Stimulated activated naive B cell treated with anti-CD40 and anti-IgM and Interleukin-4, amounts not matched to agents 10 μg/mL and 1 μg/mL and 100 μg/mL, for 72 hours (primary cell): ENCODE measurements around the gene HIPK1.
A peak's percentile ranks its signal among the peaks of the same experiment; 100 is the strongest.
"Not testable (repeated sequence)": the region's sequence is repeated elsewhere in the genome, so short reads cannot be mapped to it uniquely, and the experiment has no call there.

Source experiments
- ATAC-seq, 2 donors: fragments of 150-1000 bp; cut with Tn5 transposase; replicated peaks; 2 replicates each; pipeline ENCODE4 v1.10.0; 2021; ENCODE audit warnings: moderate library complexity in 1 of 2
- DNase-seq: peaks from one replicate; pipeline ENCODE4 v3.0.0; 2021
- H3K27ac Mint-ChIP-seq: one replicate; pipeline ENCODE4 v1.8.0; 2022; ENCODE audit warnings: mild to moderate bottlenecking, mixed read lengths
- H3K27me3 Mint-ChIP-seq, 2 donors: one replicate each; pipeline ENCODE4 v1.8.0; 2022; ENCODE audit warnings: mixed read lengths in 2 of 2
- H3K36me3 Mint-ChIP-seq, 2 donors: one replicate each; pipeline ENCODE4 v1.8.0; 2022; ENCODE audit warnings: mixed read lengths in 2 of 2, mild to moderate bottlenecking in 1 of 2
- H3K4me1 Mint-ChIP-seq, 2 donors: one replicate each; pipeline ENCODE4 v1.8.0; 2022; ENCODE audit warnings: mixed read lengths in 2 of 2, mild to moderate bottlenecking in 1 of 2
- H3K4me3 Mint-ChIP-seq, 2 donors: one replicate each; pipeline ENCODE4 v1.8.0; 2022; ENCODE audit warnings: mild to moderate bottlenecking in 2 of 2, mixed read lengths in 2 of 2, moderate library complexity in 1 of 2
- H3K9me3 Mint-ChIP-seq, 2 donors: one replicate each; pipeline ENCODE4 v1.8.0; 2022; ENCODE audit warnings: mixed read lengths in 2 of 2, mild to moderate bottlenecking in 1 of 2

HIPK1 gene

DNA sequence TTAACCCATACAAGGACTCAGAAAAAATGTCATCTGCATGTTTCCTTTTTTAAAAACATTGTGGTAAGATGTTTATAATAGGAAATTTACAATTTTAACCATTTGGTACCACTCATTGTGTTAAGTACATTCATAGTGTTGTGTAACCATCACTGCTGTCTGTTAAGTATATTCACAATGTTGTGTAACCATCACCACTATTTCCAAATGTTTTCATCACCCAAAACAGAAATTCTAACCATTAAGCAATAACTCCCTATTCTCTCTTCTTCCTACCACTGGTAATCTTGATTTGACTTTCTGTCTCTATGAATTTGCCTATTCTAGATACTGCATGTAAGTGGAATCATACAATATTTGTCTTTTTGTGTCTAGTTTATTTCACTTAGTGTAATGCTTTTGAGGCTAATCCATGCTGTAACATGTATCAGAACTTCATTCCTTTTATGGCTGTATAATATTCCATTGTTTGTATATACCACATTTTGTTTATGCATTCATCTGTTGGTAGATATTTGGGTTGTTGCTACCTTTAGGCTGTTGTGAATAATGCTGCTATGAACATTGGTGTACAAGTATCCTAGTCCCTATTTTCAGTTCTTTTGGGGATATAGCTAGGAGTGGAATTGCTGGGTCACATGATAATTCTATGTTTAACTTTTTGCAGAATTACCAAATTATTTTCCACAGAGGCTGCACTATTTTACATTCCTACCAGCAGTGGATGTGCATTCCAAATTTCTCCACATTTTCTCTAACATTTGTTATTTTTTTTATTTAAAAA is 14.1 kb downstream of the HIPK1 start:
- H3K27me3 Mint-ChIP-seq, result no peaks in the 10 kb centered on the region
- no peak for DNase-seq
- no peaks in the 10 kb centered on the region for H3K9me3 Mint-ChIP-seq
- peaks cover 34 to 56% of the 10 kb centered on the region in 2 donors for H3K4me1 Mint-ChIP-seq
- no peak overlapping the region for H3K27ac Mint-ChIP-seq
- no peak overlapping the region for H3K4me3 Mint-ChIP-seq
- ATAC-seq, result no peak
- peaks cover 33 to 36% of the 10 kb centered on the region in 2 donors for H3K36me3 Mint-ChIP-seq

DNA sequence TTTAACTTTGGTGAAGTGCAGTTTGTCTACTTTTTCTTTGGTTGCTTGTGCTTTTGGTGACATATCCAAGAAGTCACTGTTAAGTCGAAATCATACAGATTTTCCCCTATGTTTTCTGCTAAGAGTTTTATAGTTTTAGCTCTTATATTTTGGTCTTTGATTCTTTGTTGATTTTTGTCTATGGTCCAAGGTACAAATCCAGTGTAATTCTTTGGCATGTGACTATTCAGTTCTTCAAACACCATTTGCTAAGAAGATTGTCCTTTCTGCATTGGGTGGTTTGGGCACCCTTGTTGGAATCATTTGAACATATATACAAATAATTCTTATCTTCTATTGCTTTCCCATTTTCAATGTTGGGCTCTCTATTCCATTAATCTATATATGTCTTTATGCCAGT is 16.2 kb downstream of the HIPK1 start:
- ATAC-seq (no peak), DNase-seq (no peak)
- no peak overlapping the region for H3K27ac Mint-ChIP-seq
- H3K4me1 Mint-ChIP-seq, result peaks cover 22 to 36% of the 10 kb centered on the region in 2 donors
- H3K4me3 Mint-ChIP-seq, result no peak overlapping the region
- H3K27me3 Mint-ChIP-seq, result no peaks in the 10 kb centered on the region
- peaks cover 35 to 39% of the 10 kb centered on the region in 2 donors for H3K36me3 Mint-ChIP-seq
- H3K9me3 Mint-ChIP-seq, result no peaks in the 10 kb centered on the region

DNA sequence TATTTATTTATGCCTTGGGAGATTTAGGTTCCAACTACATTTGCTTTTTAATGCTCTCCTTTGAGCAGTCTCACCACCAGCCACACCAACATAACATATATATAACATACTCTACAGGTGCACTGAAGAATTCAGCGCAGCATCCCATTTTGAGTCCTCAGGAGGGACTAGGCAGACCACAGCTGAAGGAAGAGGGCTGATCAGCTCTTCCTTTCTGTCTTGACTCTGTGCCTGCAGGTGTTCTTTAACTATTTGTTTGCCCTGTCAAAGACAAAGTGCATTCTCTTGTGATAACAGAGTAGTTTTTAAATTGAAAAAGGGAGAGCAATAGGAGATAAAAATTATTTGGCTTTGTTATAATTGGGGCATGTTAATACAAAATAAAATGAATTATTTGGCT is 17.0 kb downstream of the HIPK1 start:
- ATAC-seq, result no peak
- no peak overlapping the region for H3K4me3 Mint-ChIP-seq
- no peaks in the 10 kb centered on the region for H3K9me3 Mint-ChIP-seq
- H3K4me1 Mint-ChIP-seq, result peaks cover 14 to 28% of the 10 kb centered on the region in 2 donors
- DNase-seq, result no peak
- peaks cover 29 to 32% of the 10 kb centered on the region in 2 donors for H3K36me3 Mint-ChIP-seq
- no peaks in the 10 kb centered on the region for H3K27me3 Mint-ChIP-seq
- no peak overlapping the region for H3K27ac Mint-ChIP-seq

DNA sequence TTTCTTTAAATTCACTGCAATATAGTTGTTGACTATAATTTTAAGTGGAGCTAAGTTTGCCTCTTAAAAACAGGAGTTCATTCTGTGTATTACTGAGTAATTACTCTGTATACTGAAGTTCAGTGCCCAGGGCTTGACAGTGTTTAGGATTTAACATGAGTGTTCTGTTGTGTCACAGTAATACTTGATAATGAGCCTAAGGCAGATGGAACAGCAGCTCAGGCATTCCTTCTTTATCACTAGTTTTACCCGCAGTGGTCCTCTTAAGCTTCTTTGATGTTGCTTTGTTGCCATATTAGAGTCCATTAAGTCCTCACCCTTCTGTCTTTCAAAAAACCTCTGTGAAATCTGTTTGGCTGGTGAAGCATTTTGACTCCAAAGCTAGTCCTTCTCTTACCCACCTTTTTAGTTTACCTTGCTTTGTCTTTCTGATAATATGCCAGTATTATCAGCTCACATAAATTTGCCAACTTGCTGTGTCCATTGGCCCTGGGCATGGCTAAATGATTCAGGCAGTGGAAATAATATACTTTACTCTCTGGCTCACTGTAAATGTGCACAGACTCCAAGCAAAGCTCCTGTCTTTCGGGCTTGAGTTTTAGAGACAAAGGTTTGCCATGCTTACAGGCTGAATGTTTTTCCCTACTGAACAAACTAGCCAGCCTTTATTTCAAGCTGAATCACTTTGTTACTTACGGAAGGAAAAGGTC is 17.7 kb downstream of the HIPK1 start:
- DNase-seq (no peak), ATAC-seq (no peak)
- Mint-ChIP-seq H3K36me3 (peaks cover 30 to 31% of the 10 kb centered on the region in 2 donors), H3K4me3 (no peak overlapping the region), H3K9me3 (no peaks in the 10 kb centered on the region), H3K4me1 (peaks cover 13 to 33% of the 10 kb centered on the region in 2 donors), H3K27me3 (no peaks in the 10 kb centered on the region), H3K27ac (peak overlapping the region; percentile 56)

DNA sequence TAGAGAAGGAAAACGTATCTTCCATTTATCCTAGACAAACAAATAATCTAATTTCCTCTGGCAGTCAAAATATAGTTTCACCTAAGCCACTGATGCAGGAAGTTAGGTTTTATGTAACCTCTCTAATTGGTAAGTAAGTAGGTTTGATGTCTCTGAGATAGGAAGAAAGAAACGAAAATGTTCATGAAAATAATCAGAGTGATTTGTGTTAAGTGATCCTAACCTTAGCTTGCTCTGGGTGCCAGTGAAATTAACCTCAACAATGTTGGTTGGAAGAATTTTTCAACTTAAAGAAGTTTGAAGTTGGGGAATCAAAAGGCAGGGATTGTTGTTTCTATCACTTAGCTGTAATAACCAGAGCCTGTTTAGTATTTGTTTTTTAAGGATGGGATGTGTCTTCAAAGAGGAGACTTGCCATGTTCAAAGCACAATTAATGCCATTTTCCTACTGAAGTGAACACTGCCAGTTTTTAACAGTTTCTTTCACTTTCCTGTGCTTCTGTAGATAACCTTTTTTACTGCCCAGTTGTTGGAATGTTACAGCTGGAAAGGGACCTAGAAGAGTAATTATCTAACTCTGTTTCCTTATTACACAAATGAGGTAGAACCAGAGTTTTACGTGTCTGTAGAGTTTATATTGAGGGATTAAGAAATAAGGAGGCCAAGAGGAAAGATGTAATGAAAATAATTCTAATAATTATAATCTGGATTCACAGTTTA is 18.4 kb downstream of the HIPK1 start:
- Mint-ChIP-seq H3K4me1 (peaks cover 13 to 29% of the 10 kb centered on the region in 2 donors), H3K36me3 (peaks cover 27 to 31% of the 10 kb centered on the region in 2 donors), H3K27me3 (no peaks in the 10 kb centered on the region), H3K9me3 (no peaks in the 10 kb centered on the region), H3K4me3 (no peak overlapping the region), H3K27ac (peak overlapping the region; percentile 56)
- no peak for DNase-seq
- ATAC-seq, result no peak

DNA sequence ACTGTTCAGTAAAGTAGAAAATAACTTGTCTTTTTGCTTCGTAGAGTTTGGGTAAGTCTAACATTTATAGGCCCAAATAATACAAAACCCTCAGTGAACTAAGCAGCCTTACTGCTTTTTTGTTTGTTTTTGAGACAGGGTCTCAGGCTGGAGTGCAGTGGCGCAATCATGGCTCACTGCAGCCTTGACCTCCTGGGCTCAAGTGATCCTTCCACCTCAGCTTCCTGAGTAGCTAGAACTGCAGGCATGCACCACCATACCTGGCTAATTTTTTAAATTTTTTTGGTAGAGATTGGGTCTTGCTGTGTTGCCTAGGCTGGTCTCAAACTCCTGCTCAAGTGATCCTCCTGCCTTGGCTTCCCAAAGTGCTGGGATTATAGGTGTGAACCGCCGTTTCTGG is 19.0 kb downstream of the HIPK1 start:
- not testable (repeated sequence) for ATAC-seq, H3K27me3 Mint-ChIP-seq, H3K27ac Mint-ChIP-seq, DNase-seq, H3K4me3 Mint-ChIP-seq, H3K9me3 Mint-ChIP-seq
- H3K4me1 Mint-ChIP-seq, result peaks cover 13 to 29% of the 10 kb centered on the region in 2 donors
- peaks cover 25 to 29% of the 10 kb centered on the region in 2 donors for H3K36me3 Mint-ChIP-seq

DNA sequence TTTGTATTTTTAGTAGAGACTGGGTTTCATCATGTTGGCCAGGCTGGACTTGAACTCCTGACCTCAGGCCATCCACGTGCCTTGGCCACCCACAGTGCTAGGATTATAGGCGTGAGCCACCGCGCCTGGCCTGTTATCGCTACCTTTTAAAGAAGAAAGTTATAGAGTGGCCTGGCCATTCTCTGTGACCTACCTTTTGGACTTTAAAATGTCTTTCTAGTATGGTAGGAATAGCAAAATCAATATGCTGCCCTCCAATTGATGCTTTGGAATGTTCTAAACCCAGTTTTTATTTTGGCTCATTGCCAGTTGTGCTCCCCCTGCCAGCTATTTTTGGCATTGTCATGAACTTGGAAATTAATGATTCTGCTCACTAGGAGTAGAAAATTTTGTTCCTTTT is 19.9 kb downstream of the HIPK1 start:
- no peak overlapping the region for H3K27ac Mint-ChIP-seq
- H3K9me3 Mint-ChIP-seq, result no peaks in the 10 kb centered on the region
- ATAC-seq (no peak), DNase-seq (no peak)
- peaks cover 11 to 29% of the 10 kb centered on the region in 2 donors for H3K4me1 Mint-ChIP-seq
- H3K36me3 Mint-ChIP-seq, result peaks cover 27 to 31% of the 10 kb centered on the region in 2 donors
- no peak overlapping the region for H3K4me3 Mint-ChIP-seq
- H3K27me3 Mint-ChIP-seq, result no peaks in the 10 kb centered on the region

DNA sequence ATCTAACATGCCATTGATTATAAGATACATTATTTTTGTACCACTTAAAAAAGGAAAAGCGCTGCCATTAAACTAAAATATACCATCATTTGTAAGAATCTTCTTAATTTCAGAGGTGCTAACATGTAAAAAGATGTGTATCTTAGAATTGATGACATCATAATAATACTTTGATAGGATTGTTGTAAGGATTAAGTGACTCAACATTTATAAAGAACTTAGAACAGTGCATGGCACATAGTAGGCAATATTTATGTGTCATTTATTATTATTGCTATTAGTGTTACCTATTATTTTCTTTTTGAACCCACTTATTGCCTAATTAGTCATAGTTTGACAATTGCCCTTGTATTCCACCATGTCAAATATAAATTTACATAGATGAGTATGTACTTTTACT is 21.8 kb downstream of the HIPK1 start:
- H3K4me3 Mint-ChIP-seq, result no peak overlapping the region
- H3K36me3 Mint-ChIP-seq, result peaks cover 25 to 28% of the 10 kb centered on the region in 2 donors
- H3K27ac Mint-ChIP-seq, result no peak overlapping the region
- ATAC-seq (no peak), DNase-seq (no peak)
- peaks cover 11 to 27% of the 10 kb centered on the region in 2 donors for H3K4me1 Mint-ChIP-seq
- H3K9me3 Mint-ChIP-seq, result no peaks in the 10 kb centered on the region
- H3K27me3 Mint-ChIP-seq, result no peaks in the 10 kb centered on the region

DNA sequence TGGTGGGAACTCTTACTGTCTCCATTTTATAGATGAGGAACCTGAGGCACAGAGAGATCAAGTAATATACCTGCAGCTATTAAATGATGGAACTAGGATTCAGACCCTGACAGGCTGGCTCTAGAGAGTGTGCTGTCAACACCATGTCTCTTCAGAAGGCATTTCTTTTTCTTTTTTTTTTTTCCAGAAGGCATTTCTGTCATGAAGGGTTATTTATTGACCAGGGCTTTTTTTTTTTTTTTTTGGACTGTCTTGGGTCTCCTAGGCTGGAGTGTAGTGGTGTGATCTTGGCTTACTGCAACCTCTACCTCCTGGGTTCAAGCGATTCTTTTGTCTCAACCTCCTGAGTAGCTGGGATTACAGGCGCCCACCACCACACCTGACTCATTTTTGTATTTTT is 22.6 kb downstream of the HIPK1 start:
- ATAC-seq (no peak), DNase-seq (no peak)
- peaks cover 25 to 29% of the 10 kb centered on the region in 2 donors for H3K36me3 Mint-ChIP-seq
- H3K27me3 Mint-ChIP-seq, result no peaks in the 10 kb centered on the region
- H3K9me3 Mint-ChIP-seq, result no peaks in the 10 kb centered on the region
- H3K27ac Mint-ChIP-seq, result no peak overlapping the region
- H3K4me1 Mint-ChIP-seq, result peaks cover 8 to 19% of the 10 kb centered on the region in 2 donors
- no peak overlapping the region for H3K4me3 Mint-ChIP-seq

DNA sequence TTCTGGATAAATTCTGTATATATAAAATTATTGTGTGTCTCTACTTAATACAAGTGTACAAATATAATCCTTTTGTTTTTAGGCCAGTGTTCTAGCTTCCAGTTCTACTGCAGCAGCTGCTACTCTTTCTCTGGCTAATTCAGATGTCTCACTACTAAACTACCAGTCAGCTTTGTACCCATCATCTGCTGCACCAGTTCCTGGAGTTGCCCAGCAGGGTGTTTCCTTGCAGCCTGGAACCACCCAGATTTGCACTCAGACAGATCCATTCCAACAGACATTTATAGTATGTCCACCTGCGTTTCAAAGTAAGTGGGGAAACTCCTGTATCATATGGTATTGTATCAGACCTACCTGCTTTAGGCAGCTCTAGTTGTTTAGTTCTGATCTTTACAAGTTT is 28.9 kb downstream of the HIPK1 start:
- Mint-ChIP-seq H3K27ac (no peak overlapping the region), H3K4me1 (no peaks in the 10 kb centered on the region), H3K27me3 (no peaks in the 10 kb centered on the region), H3K9me3 (no peaks in the 10 kb centered on the region), H3K4me3 (no peak overlapping the region), H3K36me3 (peaks cover 29 to 41% of the 10 kb centered on the region in 2 donors)
- ATAC-seq (no peak), DNase-seq (no peak)

DNA sequence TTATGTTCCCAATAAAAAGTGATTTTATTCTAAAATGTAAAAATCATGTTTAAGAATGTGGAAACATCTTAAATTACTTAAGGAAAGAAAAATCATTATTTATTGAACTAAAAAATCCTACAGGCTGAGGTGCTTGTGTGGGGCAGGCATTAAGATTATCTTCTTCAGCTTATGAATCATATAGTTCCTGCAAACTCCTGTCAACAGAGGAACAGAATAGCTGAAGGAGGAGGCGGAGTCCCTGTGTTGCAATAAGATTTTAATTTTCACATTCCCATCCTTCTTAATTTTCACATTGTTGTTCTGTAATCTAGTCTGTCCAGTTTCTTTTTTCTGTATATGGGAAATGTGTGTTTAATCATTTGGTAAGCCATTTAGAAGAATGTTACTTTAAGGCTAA is 29.6 kb downstream of the HIPK1 start:
- ATAC-seq (no peak), DNase-seq (no peak)
- H3K27ac Mint-ChIP-seq, result no peak overlapping the region
- H3K4me1 Mint-ChIP-seq, result no peaks in the 10 kb centered on the region
- peaks cover 33 to 46% of the 10 kb centered on the region in 2 donors for H3K36me3 Mint-ChIP-seq
- no peak overlapping the region for H3K4me3 Mint-ChIP-seq
- no peaks in the 10 kb centered on the region for H3K9me3 Mint-ChIP-seq
- H3K27me3 Mint-ChIP-seq, result no peaks in the 10 kb centered on the region

DNA sequence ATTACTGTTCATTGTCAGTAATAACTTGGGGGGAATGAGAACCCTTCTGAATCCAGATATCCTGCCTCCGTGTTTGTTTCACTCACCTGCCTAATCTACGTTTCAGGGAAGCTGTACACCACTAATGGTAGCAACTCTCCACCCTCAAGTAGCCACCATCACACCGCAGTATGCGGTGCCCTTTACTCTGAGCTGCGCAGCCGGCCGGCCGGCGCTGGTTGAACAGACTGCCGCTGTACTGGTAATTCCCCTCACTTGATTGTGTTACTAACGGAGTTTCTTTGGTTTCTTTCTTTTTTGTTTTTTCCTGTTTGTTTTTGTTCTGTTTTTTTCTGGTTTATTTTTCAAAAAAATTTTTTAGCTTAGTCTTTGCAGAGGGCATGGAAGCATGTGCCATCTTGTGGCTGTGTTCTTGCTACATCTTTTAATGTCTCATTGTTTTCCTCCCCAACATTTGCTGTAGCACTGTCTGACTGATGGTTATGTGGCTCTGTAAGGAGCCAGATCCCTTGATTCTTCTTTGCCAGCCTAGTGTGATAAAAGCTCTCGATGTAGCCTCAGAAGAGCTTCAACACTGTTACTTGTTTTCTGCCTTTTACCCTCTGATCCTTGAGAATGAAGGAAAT is 34.3 kb downstream of the HIPK1 start:
- H3K4me1 Mint-ChIP-seq, result no peaks in the 10 kb centered on the region
- H3K27ac Mint-ChIP-seq, result no peak overlapping the region
- no peak for DNase-seq
- no peaks in the 10 kb centered on the region for H3K27me3 Mint-ChIP-seq
- ATAC-seq, result no peak
- H3K4me3 Mint-ChIP-seq, result no peak overlapping the region
- peaks cover 43 to 53% of the 10 kb centered on the region in 2 donors for H3K36me3 Mint-ChIP-seq
- H3K9me3 Mint-ChIP-seq, result no peaks in the 10 kb centered on the region

DNA sequence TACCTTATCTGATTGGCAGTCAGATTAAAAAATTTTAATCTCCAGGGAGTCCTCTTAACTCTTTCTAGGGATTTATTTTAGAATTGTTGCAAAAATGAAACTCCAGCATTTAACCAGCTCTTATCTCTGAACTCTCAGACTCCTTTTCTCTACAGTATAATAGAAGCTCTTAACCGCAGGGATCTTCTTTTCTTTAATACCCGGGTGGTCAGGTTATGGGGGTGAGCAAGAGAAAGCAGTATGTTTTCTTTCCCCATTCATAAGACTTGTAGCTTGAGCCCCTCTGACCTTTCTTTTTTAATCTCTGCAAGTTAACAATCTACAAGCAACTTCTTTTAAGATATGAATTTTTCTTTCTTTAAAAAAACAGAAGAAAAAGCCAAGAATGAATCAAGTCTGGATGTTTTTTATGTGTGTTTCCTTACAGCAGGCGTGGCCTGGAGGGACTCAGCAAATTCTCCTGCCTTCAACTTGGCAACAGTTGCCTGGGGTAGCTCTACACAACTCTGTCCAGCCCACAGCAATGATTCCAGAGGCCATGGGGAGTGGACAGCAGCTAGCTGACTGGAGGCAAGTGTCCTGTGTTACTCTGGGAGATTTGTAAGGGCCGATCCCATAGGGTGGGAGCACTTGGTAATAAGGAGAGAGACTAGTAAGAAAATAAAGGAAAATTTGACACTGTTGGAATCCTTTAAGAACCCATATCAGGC is 36.7 kb downstream of the HIPK1 start:
- Mint-ChIP-seq H3K27me3 (no peaks in the 10 kb centered on the region), H3K27ac (no peak overlapping the region), H3K4me1 (no peaks in the 10 kb centered on the region), H3K4me3 (no peak overlapping the region), H3K36me3 (peaks cover 55 to 70% of the 10 kb centered on the region in 2 donors), H3K9me3 (no peaks in the 10 kb centered on the region)
- ATAC-seq (no peak), DNase-seq (no peak)

DNA sequence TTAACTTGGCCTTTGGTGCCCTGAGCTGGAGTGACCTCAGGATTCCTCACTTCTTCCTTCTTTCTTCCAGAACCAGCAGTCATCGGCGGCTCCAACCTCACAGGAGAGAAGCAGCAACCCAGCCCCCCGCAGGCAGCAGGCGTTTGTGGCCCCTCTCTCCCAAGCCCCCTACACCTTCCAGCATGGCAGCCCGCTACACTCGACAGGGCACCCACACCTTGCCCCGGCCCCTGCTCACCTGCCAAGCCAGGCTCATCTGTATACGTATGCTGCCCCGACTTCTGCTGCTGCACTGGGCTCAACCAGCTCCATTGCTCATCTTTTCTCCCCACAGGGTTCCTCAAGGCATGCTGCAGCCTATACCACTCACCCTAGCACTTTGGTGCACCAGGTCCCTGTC is 43.8 kb downstream of the HIPK1 start:
- no peaks in the 10 kb centered on the region for H3K27me3 Mint-ChIP-seq
- ATAC-seq (no peak), DNase-seq (no peak)
- H3K4me1 Mint-ChIP-seq, result peaks cover 0 to 6% of the 10 kb centered on the region in 2 donors
- no peaks in the 10 kb centered on the region for H3K9me3 Mint-ChIP-seq
- no peak overlapping the region for H3K4me3 Mint-ChIP-seq
- peaks cover 37 to 53% of the 10 kb centered on the region in 2 donors for H3K36me3 Mint-ChIP-seq
- no peak overlapping the region for H3K27ac Mint-ChIP-seq
